GM18951 (cell line): ENCODE data around the gene QRFP.

ENCODE experiments used
- POLR2A ChIP-seq: IDR thresholded peaks from 4 replicates; pipeline ENCODE4 v1.6.1; 2011; ENCODE audit warnings: mild to moderate bottlenecking; ENCODE audit not compliant: insufficient read length, insufficient read depth; ENCODE audit errors: extremely low read depth
- in situ Hi-C: fragments of 300-500 bp; cut with MboI; formaldehyde crosslinking; loops from one replicate; pipeline ENCODE4 v1.12.0; 2022; ENCODE audit warnings: low sequenced_read_pairs, mixed read lengths, inconsistent platforms; ENCODE audit not compliant: unreplicated experiment

QRFP gene

DNA sequence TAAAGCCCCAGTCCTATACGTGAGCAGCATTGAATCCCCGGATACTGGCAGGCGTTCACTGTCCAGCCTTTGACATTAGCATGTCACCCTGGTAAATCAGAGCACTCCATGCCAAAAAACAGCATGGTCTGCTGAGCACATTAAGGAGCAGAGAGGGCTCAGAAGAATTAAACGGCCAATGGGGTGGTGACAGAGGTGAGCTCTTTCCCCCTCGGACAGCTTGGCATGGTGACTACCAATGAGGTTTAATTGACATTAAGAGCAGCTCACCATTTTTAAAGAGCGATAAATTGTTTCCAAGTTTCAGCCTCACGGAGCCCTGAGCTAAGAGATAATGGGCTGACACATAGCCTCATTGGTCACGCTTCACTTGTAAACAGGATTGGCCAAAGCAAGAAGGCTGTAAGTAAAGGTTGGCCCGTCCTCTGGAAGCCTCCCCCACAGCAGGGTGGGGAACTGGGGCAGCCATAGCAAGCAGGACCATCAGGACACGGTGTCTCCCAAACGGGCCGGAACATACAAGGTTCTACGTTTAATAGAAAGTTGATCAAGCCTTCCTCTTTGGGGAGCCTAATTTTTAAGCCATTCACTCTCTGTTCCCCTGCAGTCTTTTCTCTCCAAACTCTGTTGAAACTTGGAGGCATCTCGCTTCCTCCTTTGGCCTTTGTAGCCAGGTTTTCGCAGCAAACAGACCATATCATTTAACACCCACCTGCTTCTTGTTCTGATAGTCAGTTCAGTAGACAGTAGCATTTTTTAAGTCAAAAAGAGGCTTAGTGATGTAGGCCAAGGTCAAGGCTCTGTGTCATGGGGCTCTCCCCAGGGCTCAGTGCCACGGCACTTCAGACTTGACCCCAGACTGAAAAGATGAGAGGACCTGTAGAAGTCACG is 25.9 kb downstream of the QRFP start:
- TF ChIP-seq POLR2A = no peak
- in situ Hi-C loops = loop anchor here (5.0 kb wide), 1 partner anchor 77 kb away; no protein-coding TSS in a partner anchor

DNA sequence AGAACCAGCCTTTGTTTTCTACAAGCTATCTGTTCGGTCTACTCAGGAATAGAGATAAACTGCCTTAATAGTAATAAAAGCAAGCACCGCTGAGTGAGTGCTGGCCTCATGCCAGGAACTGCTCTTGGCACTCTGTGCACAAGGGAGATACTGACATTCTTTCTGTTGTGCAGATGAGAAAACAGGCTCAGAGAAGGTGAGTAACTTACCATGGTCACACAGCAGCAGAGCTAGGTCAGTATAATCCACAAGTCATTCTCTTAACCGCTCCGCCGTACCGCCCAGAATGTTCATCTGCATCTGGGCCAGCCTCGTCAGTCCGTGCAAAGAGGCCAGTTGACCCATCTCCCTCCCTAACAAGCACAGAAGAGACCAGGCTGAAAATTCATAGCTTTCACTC is 27.4 kb downstream of the QRFP start:
- no peak for TF ChIP-seq POLR2A
- in situ Hi-C loops = loop anchor here (10.0 kb wide), 1 partner anchor 164 kb away; no protein-coding TSS in a partner anchor

DNA sequence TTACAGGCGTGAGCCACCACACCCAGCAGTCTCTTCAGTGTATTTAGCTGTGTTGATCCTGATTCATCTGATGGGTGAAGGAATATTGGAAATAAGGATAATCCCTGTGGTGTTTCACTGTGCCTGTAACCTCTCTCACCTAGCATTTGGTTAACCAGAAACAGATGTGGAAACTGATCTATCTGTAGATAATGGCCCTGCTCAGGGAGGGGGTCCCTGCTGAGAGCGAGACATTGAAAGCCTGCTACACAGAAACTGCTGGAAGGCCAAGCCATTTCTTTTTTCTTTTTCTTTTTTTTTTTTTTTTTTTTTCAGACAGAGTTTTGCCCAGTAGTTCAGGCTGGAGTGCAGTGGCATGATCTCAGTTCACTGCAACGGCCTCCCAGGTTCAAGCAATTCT is 28.4 kb downstream of the QRFP start:
- no peak for TF ChIP-seq POLR2A
- in situ Hi-C loops = loop anchor here (10.0 kb wide), 1 partner anchor 163 kb away; no protein-coding TSS in a partner anchor

DNA sequence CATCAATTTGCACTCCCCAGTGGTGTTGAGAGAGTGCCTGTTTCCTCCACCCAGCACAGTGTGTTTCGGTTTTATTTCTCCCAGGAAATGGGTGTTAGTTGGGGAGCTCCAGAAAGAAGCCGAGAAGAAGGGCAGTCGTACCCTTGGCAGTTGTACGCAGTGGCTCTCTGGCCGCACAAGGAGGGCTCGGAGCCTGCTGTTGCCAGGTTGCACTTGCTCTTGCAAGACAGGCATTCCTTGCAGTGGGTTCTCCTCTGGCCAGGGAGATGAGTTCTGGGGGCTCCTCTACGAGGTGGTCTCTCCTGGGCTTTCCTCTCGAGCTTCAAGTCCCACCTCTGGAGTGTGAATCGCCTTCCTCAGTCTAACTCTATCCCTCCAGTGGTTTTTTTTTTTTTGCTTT is 29.1 kb downstream of the QRFP start:
- no peak for TF ChIP-seq POLR2A
- in situ Hi-C loops = loop anchor here (10.0 kb wide), 1 partner anchor 163 kb away; no protein-coding TSS in a partner anchor

DNA sequence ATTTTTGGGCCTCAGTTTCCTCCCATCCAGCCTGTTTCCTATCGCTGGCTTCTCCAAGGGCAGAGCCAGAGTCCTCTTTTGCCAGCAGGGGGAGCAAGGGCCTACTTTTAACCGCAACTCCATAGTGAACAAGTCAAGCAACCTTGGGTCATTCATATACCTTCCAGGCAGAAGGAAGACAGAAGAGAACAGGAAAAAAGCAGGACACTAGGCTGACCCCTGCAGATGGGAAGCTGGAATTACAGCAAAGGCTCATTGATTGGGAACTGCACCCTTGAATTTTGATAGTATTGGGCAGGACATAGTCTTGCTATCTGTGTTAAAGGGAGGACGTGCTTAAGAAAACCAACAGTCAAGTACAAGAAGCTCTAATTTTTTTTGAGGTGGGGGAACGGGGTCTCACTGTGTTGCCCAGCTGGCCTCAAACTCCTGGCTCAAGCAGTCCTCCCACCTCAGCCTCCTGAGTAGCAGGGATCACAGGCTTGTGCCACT is 30.1 kb downstream of the QRFP start:
- TF ChIP-seq POLR2A = no peak
- in situ Hi-C loops = loop anchor here (10.0 kb wide), 1 partner anchor 162 kb away; no protein-coding TSS in a partner anchor

DNA sequence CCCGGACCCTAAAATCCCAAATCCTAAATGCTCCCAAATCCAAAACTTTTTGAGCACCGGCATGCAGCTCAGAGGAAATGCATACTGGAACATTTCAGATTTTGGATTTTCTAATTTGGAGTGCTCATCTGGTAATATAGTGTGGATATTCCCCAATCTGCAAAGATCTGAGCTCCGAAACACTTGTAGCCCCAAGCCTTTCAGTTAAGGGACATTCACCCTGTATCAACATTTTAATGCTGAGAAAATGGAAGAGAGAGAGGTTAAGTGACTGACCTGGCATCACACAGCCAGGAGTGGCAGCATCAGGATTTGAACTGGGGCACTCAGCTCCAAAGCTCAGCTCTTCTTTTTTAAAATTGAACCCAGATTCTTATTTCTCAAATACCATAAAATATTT is 30.7 kb downstream of the QRFP start:
- in situ Hi-C loops = loop anchor here (10.0 kb wide), 1 partner anchor 161 kb away; no protein-coding TSS in a partner anchor
- TF ChIP-seq POLR2A = no peak

DNA sequence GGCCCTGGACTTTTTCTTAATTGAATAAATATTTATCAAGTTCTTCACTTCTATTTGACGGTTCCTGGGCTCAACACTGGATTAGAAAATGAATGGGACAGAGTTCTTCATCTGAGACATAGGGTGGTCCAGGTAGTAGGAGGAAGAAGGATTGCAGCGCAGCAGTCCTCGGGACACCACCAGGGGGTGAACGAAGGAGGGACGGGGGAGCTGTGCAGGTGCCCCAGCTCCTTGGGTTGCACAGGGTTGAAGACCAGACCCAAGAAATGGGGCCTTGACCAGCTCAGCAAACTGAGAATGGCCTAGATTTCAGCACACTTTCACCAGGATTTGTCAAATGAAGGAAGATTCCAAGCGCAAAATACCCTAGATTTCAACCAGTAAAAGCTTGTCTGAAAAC is 32.1 kb downstream of the QRFP start:
- in situ Hi-C loops = loop anchor here (10.0 kb wide), 1 partner anchor 160 kb away; no protein-coding TSS in a partner anchor
- TF ChIP-seq POLR2A = no peak

DNA sequence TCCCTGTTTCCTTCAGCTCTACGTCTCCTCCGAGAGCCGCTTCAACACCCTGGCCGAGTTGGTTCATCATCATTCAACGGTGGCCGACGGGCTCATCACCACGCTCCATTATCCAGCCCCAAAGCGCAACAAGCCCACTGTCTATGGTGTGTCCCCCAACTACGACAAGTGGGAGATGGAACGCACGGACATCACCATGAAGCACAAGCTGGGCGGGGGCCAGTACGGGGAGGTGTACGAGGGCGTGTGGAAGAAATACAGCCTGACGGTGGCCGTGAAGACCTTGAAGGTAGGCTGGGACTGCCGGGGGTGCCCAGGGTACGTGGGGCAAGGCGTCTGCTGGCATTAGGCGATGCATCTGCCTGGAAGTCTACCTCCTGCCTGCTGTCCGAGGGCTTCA is 33.9 kb downstream of the QRFP start:
- no peak for TF ChIP-seq POLR2A
- in situ Hi-C loops = loop anchor here (10.0 kb wide), 1 partner anchor 158 kb away; no protein-coding TSS in a partner anchor

DNA sequence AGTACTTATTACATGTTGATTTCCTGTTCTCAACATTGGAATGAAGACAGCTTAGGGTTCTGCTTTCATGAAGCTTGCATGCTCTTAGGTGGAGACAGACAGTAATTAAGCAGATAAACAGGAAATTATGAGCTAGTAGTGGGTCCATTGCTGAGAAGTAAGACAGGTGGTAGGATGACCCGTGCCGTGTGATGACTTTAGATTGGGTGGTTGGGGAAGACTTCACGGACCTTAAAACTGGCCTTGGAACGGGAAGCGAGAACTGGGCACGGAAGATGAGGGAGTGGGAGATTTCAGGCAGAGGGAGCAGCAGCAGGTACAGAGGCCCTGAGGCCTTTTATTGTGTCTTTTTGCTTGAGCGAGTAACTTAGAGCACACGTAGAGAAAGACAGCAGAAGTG is 34.4 kb downstream of the QRFP start:
- in situ Hi-C loops = loop anchor here (10.0 kb wide), 1 partner anchor 157 kb away; no protein-coding TSS in a partner anchor
- TF ChIP-seq POLR2A = no peak

DNA sequence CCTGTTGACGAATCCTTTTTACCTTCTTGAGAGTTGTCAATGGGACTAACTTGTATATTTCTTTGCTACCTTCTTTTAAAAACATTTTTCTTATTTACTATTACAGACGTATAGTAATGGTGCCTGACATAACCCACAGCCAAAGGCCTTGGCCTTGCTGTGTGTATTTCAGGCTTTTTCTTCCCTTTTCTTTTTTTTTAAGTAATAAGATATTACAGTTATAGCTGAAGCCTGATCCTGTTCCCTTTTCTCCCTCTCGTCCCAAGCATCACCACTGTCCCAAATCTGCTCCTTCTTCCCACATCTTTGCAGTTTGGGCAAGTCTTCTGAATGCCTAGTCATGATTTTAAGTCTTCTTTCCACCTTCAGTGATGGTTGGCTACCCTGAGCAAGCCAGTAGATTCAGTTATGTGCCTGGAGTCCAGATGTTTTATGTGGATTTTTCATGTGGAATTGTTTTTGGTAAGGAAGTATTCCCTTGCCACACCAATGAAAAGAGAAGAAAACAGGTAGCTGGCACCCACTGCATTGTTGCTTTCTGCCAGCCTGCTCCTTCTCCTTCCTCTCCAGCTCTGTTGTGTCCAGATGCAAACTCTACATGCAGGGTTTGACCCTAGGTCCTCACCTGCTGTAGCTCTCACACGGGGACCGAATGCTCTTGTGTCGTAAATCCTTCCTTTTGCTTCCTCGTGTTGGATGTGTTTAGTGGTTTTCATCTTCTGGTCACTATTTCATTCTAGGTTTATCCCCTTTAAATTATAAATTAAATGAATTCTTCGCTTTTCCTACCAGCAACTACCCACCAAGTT is 35.0 kb downstream of the QRFP start:
- no peak for TF ChIP-seq POLR2A
- in situ Hi-C loops = loop anchor here (10.0 kb wide), 1 partner anchor 157 kb away; no protein-coding TSS in a partner anchor

DNA sequence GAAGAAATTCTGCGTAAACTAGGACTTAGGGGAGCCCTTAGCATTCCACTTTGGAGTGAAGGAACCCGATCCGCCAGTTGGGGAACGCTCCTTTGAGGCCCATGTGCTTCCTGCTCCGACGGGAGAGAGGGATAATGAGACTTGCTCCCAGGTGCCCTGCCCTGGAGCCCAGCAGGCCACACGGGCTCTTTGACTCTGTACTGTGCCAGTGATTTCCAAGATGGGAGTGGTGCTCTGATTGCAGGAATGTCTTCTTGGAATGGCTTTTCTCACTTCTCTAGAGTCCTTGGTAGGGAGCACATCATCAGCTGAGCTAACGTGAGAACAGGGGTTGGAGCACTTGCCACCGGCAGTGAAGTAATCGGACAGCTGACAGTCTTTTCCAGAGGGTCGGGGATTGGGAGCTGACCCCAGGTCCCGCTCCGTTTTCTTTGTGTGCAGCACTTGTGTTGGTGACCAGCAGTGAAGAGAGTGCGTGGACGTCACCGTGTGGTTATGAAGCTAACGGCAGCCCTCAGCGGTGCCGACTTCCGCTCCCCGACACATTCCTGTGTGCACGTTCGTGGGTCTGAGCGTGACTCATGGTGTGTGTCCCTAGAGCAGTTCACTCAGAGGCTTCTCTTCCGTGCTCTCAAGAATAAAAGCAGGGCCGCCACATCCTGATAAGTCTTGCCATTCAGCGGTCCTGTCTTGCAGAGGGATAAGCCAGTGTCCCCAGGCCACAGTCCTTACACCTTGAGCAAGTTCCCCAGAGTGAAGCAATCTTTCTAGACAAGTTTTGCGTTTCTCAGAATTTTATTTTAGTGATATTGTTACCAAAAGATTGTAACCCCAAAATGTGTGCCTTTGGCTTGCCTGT is 35.9 kb downstream of the QRFP start:
- no peak for TF ChIP-seq POLR2A
- in situ Hi-C loops = loop anchor here (10.0 kb wide), 1 partner anchor 156 kb away; no protein-coding TSS in a partner anchor
